ENCODE data around the gene SLC23A1. TPM values are rescaled to one million over a fixed set of nuclear protein-coding genes. Genes with fewer than 3 reads are reported as not detected.

Gene SLC23A1
- total RNA-seq, 4 donors from 2014 or later: not detected

- ATAC-seq (ENCODE audit: low FRiP score) (no peak), DNase-seq (ENCODE audit: low spot score) (no peak)
- TF ChIP-seq CTCF (IDR thresholded peaks at IDR 0.05): no peak
Observed at GRCh38 chr5:139378101-139378825, 4.8 kb downstream of the SLC23A1 start.

GRCh38 chr5:139377226-139377625 lies 5.9 kb downstream of the SLC23A1 start:
- no peak for TF ChIP-seq CTCF (IDR thresholded peaks at IDR 0.05)
- ATAC-seq (ENCODE audit: low FRiP score) (no peak), DNase-seq (ENCODE audit: low spot score) (no peak)

- DNase-seq (ENCODE audit: low spot score): no peak
- TF ChIP-seq CTCF (IDR thresholded peaks at IDR 0.05): no peak
- no peak for ATAC-seq (ENCODE audit: low FRiP score)
Observed at GRCh38 chr5:139376364-139376763, 6.7 kb downstream of the SLC23A1 start.

- ATAC-seq (ENCODE audit: low FRiP score) (no peak), DNase-seq (ENCODE audit: low spot score) (no peak)
- TF ChIP-seq CTCF (IDR thresholded peaks at IDR 0.05): no peak
Observed at GRCh38 chr5:139374909-139375308, 8.2 kb downstream of the SLC23A1 start.

GRCh38 chr5:139371482-139372435 lies 11.3 kb downstream of the SLC23A1 start:
- no peak for ATAC-seq (ENCODE audit: low FRiP score)
- no peak for DNase-seq (ENCODE audit: low spot score)
- no peak for TF ChIP-seq CTCF (IDR thresholded peaks at IDR 0.05)

GRCh38 chr5:139369181-139369580 lies 13.9 kb downstream of the SLC23A1 start:
- TF ChIP-seq CTCF (IDR thresholded peaks at IDR 0.05): no peak
- no peak for ATAC-seq (ENCODE audit: low FRiP score)
- DNase-seq (ENCODE audit: low spot score): no peak

All from omental fat pad (tissue), 4 donors.